GM18907 (cell line): ENCODE measurements around the gene CHST12.
"Not testable (repeated sequence)": the region's sequence is repeated elsewhere in the genome, so short reads cannot be mapped to it uniquely, and the experiment has no call there.

ENCODE experiments used
- ATAC-seq: cut with Tn5 transposase; IDR thresholded peaks from one replicate; pipeline ENCODE4 v1.9.1; 2021; ENCODE audit warnings: mild to moderate bottlenecking, moderate library complexity; ENCODE audit not compliant: unreplicated experiment

The CHST12 gene

GRCh38 chr7:2402687-2403013 is 761 bp upstream of the CHST12 start:
- ATAC-seq = no peak

- peak; percentile 8 for ATAC-seq
Observed at GRCh38 chr7:2403718-2404648, 572 bp downstream of the CHST12 start.

- ATAC-seq = no peak
Observed at GRCh38 chr7:2404714-2405119, 1.3 kb downstream of the CHST12 start.

GRCh38 chr7:2405201-2405600 is 1.8 kb downstream of the CHST12 start:
- ATAC-seq = no peak

- peak; percentile 38 for ATAC-seq
Observed at GRCh38 chr7:2405601-2406345, 2.4 kb downstream of the CHST12 start.

- ATAC-seq = no peak
Observed at GRCh38 chr7:2409745-2410414, 6.5 kb downstream of the CHST12 start.

- ATAC-seq = no peak
Observed at GRCh38 chr7:2411049-2411448, 7.6 kb downstream of the CHST12 start.

- no peak for ATAC-seq
Observed at GRCh38 chr7:2411815-2412586, 8.6 kb downstream of the CHST12 start.

GRCh38 chr7:2412587-2413201 is 9.3 kb downstream of the CHST12 start:
- no peak for ATAC-seq

GRCh38 chr7:2416063-2416462 is 12.7 kb downstream of the CHST12 start:
- no peak for ATAC-seq

- no peak for ATAC-seq
Observed at GRCh38 chr7:2416650-2417049, 13.2 kb downstream of the CHST12 start.

GRCh38 chr7:2417178-2417577 is 13.8 kb downstream of the CHST12 start:
- ATAC-seq = not testable (repeated sequence)

GRCh38 chr7:2417981-2418481 is 14.6 kb downstream of the CHST12 start:
- no peak for ATAC-seq

GRCh38 chr7:2420216-2420933 is 17.0 kb downstream of the CHST12 start:
- ATAC-seq = no peak

GRCh38 chr7:2421943-2422310 is 18.5 kb downstream of the CHST12 start:
- no peak for ATAC-seq

GRCh38 chr7:2425749-2426148 is 22.3 kb downstream of the CHST12 start:
- ATAC-seq = no peak

- ATAC-seq = no peak
Observed at GRCh38 chr7:2431260-2431867, 28.0 kb downstream of the CHST12 start.

GRCh38 chr7:2432910-2433712 is 29.7 kb downstream of the CHST12 start:
- ATAC-seq = no peak
